GM23338 (cell line): ENCODE data around the gene GSG1L. TPM values are rescaled to one million over a fixed set of nuclear protein-coding genes. Genes with fewer than 3 reads are reported as not detected.
A peak's percentile ranks its signal among the peaks of the same experiment; 100 is the strongest.

Experiments used
- ATAC-seq: fragments of 200-7000 bp; cut with Tn5 transposase; 3 replicates; pipeline ENCODE4 v1.9.1; 2020
- DNase-seq: peaks from one replicate; pipeline ENCODE4 v3.0.0-alpha.2; 2015; ENCODE audit warnings: low spot score
- H2AFZ ChIP-seq: fragments of 200-600 bp; sonication (generic); 2 replicates; pipeline ENCODE4 v1.8.0; 2016; ENCODE audit warnings: antibody characterized with exemption, mild to moderate bottlenecking, moderate library complexity
- H3F3A ChIP-seq: fragments of 200-600 bp; sonication (generic); replicated peaks from 2 replicates; pipeline ENCODE4 v1.8.0; 2017; ENCODE audit warnings: antibody characterized with exemption, mixed run types, low read depth
- H3K27ac ChIP-seq: fragments of 200-600 bp; sonication (generic); 2 replicates; pipeline ENCODE4 v1.6.1; 2016; ENCODE audit warnings: low read depth
- H3K27me3 ChIP-seq: fragments of 200-600 bp; sonication (generic); 2 replicates; pipeline ENCODE4 v1.8.0; 2016; ENCODE audit warnings: mild to moderate bottlenecking, mixed run types, moderate library complexity; ENCODE audit not compliant: insufficient read depth
- H3K36me3 ChIP-seq: fragments of 200-600 bp; sonication (generic); 2 replicates; pipeline ENCODE4 v1.8.0; 2016; ENCODE audit warnings: mild to moderate bottlenecking; ENCODE audit not compliant: insufficient read depth
- H3K4me1 ChIP-seq: fragments of 200-600 bp; sonication (generic); 2 replicates; pipeline ENCODE4 v1.8.0; 2016; ENCODE audit warnings: mild to moderate bottlenecking, moderate library complexity; ENCODE audit not compliant: insufficient read depth
- H3K4me2 ChIP-seq: fragments of 200-600 bp; sonication (generic); 2 replicates; pipeline ENCODE4 v1.7.1; 2017; ENCODE audit warnings: mixed run types
- H3K4me3 ChIP-seq: fragments of 200-600 bp; sonication (generic); 2 replicates; pipeline ENCODE4 v1.6.1; 2016; ENCODE audit warnings: mixed run types
- H3K79me2 ChIP-seq: fragments of 200-600 bp; sonication (generic); replicated peaks from 2 replicates; pipeline ENCODE4 v1.8.0; 2017; ENCODE audit warnings: mild to moderate bottlenecking; ENCODE audit not compliant: insufficient read depth
- H3K9me2 ChIP-seq: fragments of 200-600 bp; sonication (generic); 2 replicates; pipeline ENCODE4 v1.8.0; 2017; ENCODE audit not compliant: insufficient read depth
- H4K20me1 ChIP-seq: fragments of 200-600 bp; sonication (generic); replicated peaks from 2 replicates; pipeline ENCODE4 v1.8.0; 2017; ENCODE audit warnings: mild to moderate bottlenecking; ENCODE audit not compliant: insufficient read depth
- H3K27ac Mint-ChIP-seq: 2 replicates; pipeline ENCODE4 v1.8.0; 2020; ENCODE audit warnings: inconsistent platforms, mild to moderate bottlenecking, moderate library complexity, mixed read lengths
- H3K27me3 Mint-ChIP-seq: 3 replicates; pipeline ENCODE4 v1.8.0; 2022; ENCODE audit warnings: low read depth, mild to moderate bottlenecking, moderate library complexity, mixed read lengths, inconsistent platforms; ENCODE audit not compliant: insufficient read depth, poor library complexity
- H3K36me3 Mint-ChIP-seq: 3 replicates; pipeline ENCODE4 v1.8.0; 2021; ENCODE audit warnings: low read depth, mild to moderate bottlenecking, inconsistent platforms, moderate library complexity, mixed read lengths
- H3K4me1 Mint-ChIP-seq: 3 replicates; pipeline ENCODE4 v1.8.0; 2020; ENCODE audit warnings: mild to moderate bottlenecking, inconsistent platforms, mixed read lengths
- H3K4me3 Mint-ChIP-seq: 3 replicates; pipeline ENCODE4 v1.8.0; 2021; ENCODE audit warnings: moderate library complexity, mild to moderate bottlenecking, inconsistent platforms, mixed read lengths
- H3K9me3 Mint-ChIP-seq: 3 replicates; pipeline ENCODE4 v1.8.0; 2020; ENCODE audit warnings: moderate library complexity, mild to moderate bottlenecking, inconsistent platforms, mixed read lengths
- CREB1 ChIP-seq: fragments of 250-450 bp; sonication (Bioruptor Pico); IDR thresholded peaks from 2 replicates; pipeline ENCODE4 v1.5.0; 2020; ENCODE audit warnings: low read depth, mild to moderate bottlenecking, moderate library complexity
- EZH2phosphoT487 ChIP-seq: fragments of 200-600 bp; sonication (generic); IDR thresholded peaks from one replicate; pipeline ENCODE4 v1.8.1; 2018; ENCODE audit warnings: antibody characterized with exemption; ENCODE audit not compliant: unreplicated experiment
- JUNB ChIP-seq: IDR thresholded peaks from one replicate; pipeline ENCODE4 v1.6.1; 2016; ENCODE audit warnings: antibody characterized with exemption; ENCODE audit not compliant: unreplicated experiment
- POLR2AphosphoS5 ChIP-seq: IDR thresholded peaks from 2 replicates; pipeline ENCODE4 v1.6.1; 2016; ENCODE audit warnings: antibody characterized with exemption, low read depth
- STAT1 ChIP-seq: IDR thresholded peaks from one replicate; pipeline ENCODE4 v1.6.1; 2016; ENCODE audit warnings: antibody characterized with exemption; ENCODE audit not compliant: unreplicated experiment
- ZNF114 ChIP-seq: fragments of 250-450 bp; sonication (Bioruptor Pico); IDR thresholded peaks from 2 replicates; pipeline ENCODE4 v1.5.0; 2020; ENCODE audit warnings: mild to moderate bottlenecking, moderate library complexity
- ZNF331 ChIP-seq: fragments of 250-450 bp; sonication (Bioruptor Pico); IDR thresholded peaks from 2 replicates; pipeline ENCODE4 v1.5.0; 2020; ENCODE audit warnings: low read depth, mild to moderate bottlenecking, moderate library complexity
- ZNF462 ChIP-seq: fragments of 250-450 bp; sonication (Bioruptor Pico); IDR thresholded peaks from 2 replicates; pipeline ENCODE4 v1.5.0; 2020; ENCODE audit warnings: mild to moderate bottlenecking, moderate library complexity
- polyA plus RNA-seq: library from polyadenylated mRNA; unstranded; fragments of >200 nt; fragmentation: Nextera tagmentation; extraction: Ambion mirVana; gene quantifications from 2 replicates; pipeline ENCODE4 v1.2.1, GENCODE V29; 2016
- total RNA-seq: library from RNA; depleted of rRNA; stranded (reverse); fragments of >200 nt; shearing (Covaris generic); gene quantifications from 2 replicates; pipeline ENCODE4 v1.2.3, GENCODE V29; 2014
- TF ChIP-seq, protein P1 (sequence below), 2 experiments: fragments of 200-600 bp in 1 of 2; sonication (generic) in 1 of 2; conservative IDR thresholded peaks; 2 replicates each; pipeline versions ENCODE4 v1.5.1 to v1.6.1; 2016 to 2017; ENCODE audit warnings: antibody characterized with exemption in 2 of 2, low read depth in 2 of 2, mild to moderate bottlenecking in 2 of 2, moderate library complexity in 1 of 2

GSG1L gene
- total and polyA plus RNA-seq, 2 experiments from 2014 or later: 0.36 to 0.63 TPM

GRCh38 chr16:28098959-28099945 is 35.7 kb upstream of the GSG1L start:
- H3K4me1 Mint-ChIP-seq: no peaks in the 10 kb centered on the region
- no peak overlapping the region for H3K4me3 ChIP-seq
- 0 out of 2 replicates have a peak, but pooled peaks cover 3% of the 10 kb centered on the region for H3K4me1 ChIP-seq
- TF ChIP-seq ZNF114 (CRISPR knock-in tag): no peak
- TF ChIP-seq JUNB: no peak
- TF ChIP-seq ZNF331 (CRISPR knock-in tag): no peak
- TF ChIP-seq EZH2phosphoT487: no peak
- no peaks in the 10 kb centered on the region for H3F3A ChIP-seq
- ATAC-seq: no peak
- H3K79me2 ChIP-seq: no peaks in the 10 kb centered on the region
- H3K27me3 Mint-ChIP-seq: peaks cover 11% of the 10 kb centered on the region
- H3K4me3 Mint-ChIP-seq: no peak overlapping the region
- DNase-seq: no peak
- no peak overlapping the region for H3K27ac ChIP-seq
- peaks cover 63% of the 10 kb centered on the region for H3K36me3 Mint-ChIP-seq
- no peaks in the 10 kb centered on the region for H3K27me3 ChIP-seq
- no peaks in the 10 kb centered on the region for H3K9me3 Mint-ChIP-seq
- H3K27ac Mint-ChIP-seq: no peak overlapping the region
- peaks cover 6% of the 10 kb centered on the region; the same call in 1 of the 2 replicates for H4K20me1 ChIP-seq
- no peak overlapping the region for H2AFZ ChIP-seq
- no peaks in the 10 kb centered on the region for H3K9me2 ChIP-seq
- no peak overlapping the region for H3K4me2 ChIP-seq
- peaks cover 16% of the 10 kb centered on the region; the same call in 1 of the 2 replicates for H3K36me3 ChIP-seq

GRCh38 chr16:28098171-28098958 is 34.9 kb upstream of the GSG1L start:
- peaks cover 8% of the 10 kb centered on the region; the same call in 2 of the 3 replicates for H3K4me1 Mint-ChIP-seq
- H3K36me3 ChIP-seq: peaks cover 15% of the 10 kb centered on the region; the same call in 1 of the 2 replicates
- ATAC-seq (no peak), DNase-seq (no peak)
- peaks cover 13% of the 10 kb centered on the region for H3K27me3 Mint-ChIP-seq
- peaks cover 6% of the 10 kb centered on the region; the same call in 1 of the 2 replicates for H4K20me1 ChIP-seq
- no peaks in the 10 kb centered on the region for H3K27me3 ChIP-seq
- H3F3A ChIP-seq: peaks cover 1% of the 10 kb centered on the region; the same call in 1 of the 2 replicates
- no peaks in the 10 kb centered on the region for H3K9me2 ChIP-seq
- H2AFZ ChIP-seq: no peak overlapping the region
- no peak overlapping the region for H3K4me2 ChIP-seq
- no peaks in the 10 kb centered on the region for H3K79me2 ChIP-seq
- no peak overlapping the region for H3K4me3 Mint-ChIP-seq
- 0 out of 2 replicates have a peak overlapping the region, but pooled peaks have one; percentile 48 for H3K27ac Mint-ChIP-seq
- peaks cover 54% of the 10 kb centered on the region for H3K36me3 Mint-ChIP-seq
- H3K4me3 ChIP-seq: no peak overlapping the region
- H3K4me1 ChIP-seq: peaks cover 12% of the 10 kb centered on the region
- no peak overlapping the region for H3K27ac ChIP-seq
- H3K9me3 Mint-ChIP-seq: no peaks in the 10 kb centered on the region
- no peak for TF ChIP-seq JUNB
- no peak for TF ChIP-seq ZNF462
- TF ChIP-seq EZH2phosphoT487: no peak
- TF ChIP-seq, protein P1, sequence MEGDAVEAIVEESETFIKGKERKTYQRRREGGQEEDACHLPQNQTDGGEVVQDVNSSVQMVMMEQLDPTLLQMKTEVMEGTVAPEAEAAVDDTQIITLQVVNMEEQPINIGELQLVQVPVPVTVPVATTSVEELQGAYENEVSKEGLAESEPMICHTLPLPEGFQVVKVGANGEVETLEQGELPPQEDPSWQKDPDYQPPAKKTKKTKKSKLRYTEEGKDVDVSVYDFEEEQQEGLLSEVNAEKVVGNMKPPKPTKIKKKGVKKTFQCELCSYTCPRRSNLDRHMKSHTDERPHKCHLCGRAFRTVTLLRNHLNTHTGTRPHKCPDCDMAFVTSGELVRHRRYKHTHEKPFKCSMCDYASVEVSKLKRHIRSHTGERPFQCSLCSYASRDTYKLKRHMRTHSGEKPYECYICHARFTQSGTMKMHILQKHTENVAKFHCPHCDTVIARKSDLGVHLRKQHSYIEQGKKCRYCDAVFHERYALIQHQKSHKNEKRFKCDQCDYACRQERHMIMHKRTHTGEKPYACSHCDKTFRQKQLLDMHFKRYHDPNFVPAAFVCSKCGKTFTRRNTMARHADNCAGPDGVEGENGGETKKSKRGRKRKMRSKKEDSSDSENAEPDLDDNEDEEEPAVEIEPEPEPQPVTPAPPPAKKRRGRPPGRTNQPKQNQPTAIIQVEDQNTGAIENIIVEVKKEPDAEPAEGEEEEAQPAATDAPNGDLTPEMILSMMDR (conservative IDR thresholded peaks at IDR 0.05; ENCODE audit: low read depth in 2 of 2): no peak
- TF ChIP-seq STAT1: no peak
- TF ChIP-seq ZNF114 (CRISPR knock-in tag): no peak
- no peak for TF ChIP-seq POLR2AphosphoS5
- TF ChIP-seq CREB1 (CRISPR knock-in tag): no peak
- TF ChIP-seq ZNF331 (CRISPR knock-in tag): no peak
